Measurements from ENCODE around the gene NFAM1. TPM values are rescaled to one million over a fixed set of nuclear protein-coding genes. Genes with fewer than 3 reads are reported as not detected.

The NFAM1 gene
- total RNA-seq, 1 donor from 2014 or later, result 0.19 TPM

- Mint-ChIP-seq H3K9me3 (peaks cover 3% of the 10 kb centered on the region), H3K27me3 (ENCODE audit: insufficient read depth, low read depth) (peaks cover 35% of the 10 kb centered on the region)
These were observed 4.2 kb downstream of the NFAM1 start for GRCh38 chr22:42428025-42428424.

GRCh38 chr22:42427167-42427566, 5.0 kb downstream of the NFAM1 start:
- Histone ChIP-seq H3K4me1 (peaks cover 29% of the 10 kb centered on the region), H4K20me1 (ENCODE audit: low read depth) (no peaks in the 10 kb centered on the region), H3K9me3 (ENCODE audit: low read depth) (no peaks in the 10 kb centered on the region), H3K79me2 (ENCODE audit: low read depth) (no peaks in the 10 kb centered on the region), H3K27ac (no peak overlapping the region), H3K9ac (no peak overlapping the region), H2AFZ (replicated peaks) (no peak overlapping the region), H3K36me3 (no peaks in the 10 kb centered on the region), H3K4me2 (no peak overlapping the region), H3F3A (ENCODE audit: low read depth) (peaks cover 10% of the 10 kb centered on the region), H3K4me3 (no peak overlapping the region), H3K27me3 (peaks cover 12% of the 10 kb centered on the region)
- no peak overlapping the region for H3K4me3 Mint-ChIP-seq
- no peaks in the 10 kb centered on the region for H3K36me3 Mint-ChIP-seq
- H3K9me3 Mint-ChIP-seq, result peaks cover 3% of the 10 kb centered on the region
- DNase-seq (ENCODE audit: low spot score), result no peak
- peaks cover 46% of the 10 kb centered on the region for H3K4me1 Mint-ChIP-seq
- H3K27ac Mint-ChIP-seq, result peak overlapping the region; percentile 37
- no peak for TF ChIP-seq EZH2phosphoT487 (IDR thresholded peaks at IDR 0.05)
- no peak for TF ChIP-seq CTCF (IDR thresholded peaks at IDR 0.05)
- no peak for TF ChIP-seq EZH2 (IDR thresholded peaks at IDR 0.05)
- H3K27me3 Mint-ChIP-seq (ENCODE audit: insufficient read depth, low read depth), result peaks cover 38% of the 10 kb centered on the region

More at GRCh38 chr22:42428025-42428424, 4.2 kb downstream of the NFAM1 start:
- Histone ChIP-seq H3K27me3 (peaks cover 18% of the 10 kb centered on the region), H3K4me3 (no peak overlapping the region), H3K27ac (no peak overlapping the region), H4K20me1 (ENCODE audit: low read depth) (peaks cover 3% of the 10 kb centered on the region), H3K79me2 (ENCODE audit: low read depth) (no peaks in the 10 kb centered on the region), H3K9me3 (ENCODE audit: low read depth) (no peaks in the 10 kb centered on the region), H3K9ac (no peak overlapping the region), H3K36me3 (no peaks in the 10 kb centered on the region), H3K4me2 (no peak overlapping the region), H3F3A (ENCODE audit: low read depth) (peaks cover 13% of the 10 kb centered on the region), H3K4me1 (peaks cover 38% of the 10 kb centered on the region), H2AFZ (replicated peaks) (no peak overlapping the region)
- TF ChIP-seq EZH2phosphoT487 (IDR thresholded peaks at IDR 0.05) (no peak), CTCF (IDR thresholded peaks at IDR 0.05) (no peak), EZH2 (IDR thresholded peaks at IDR 0.05) (no peak)
- DNase-seq (ENCODE audit: low spot score), result no peak
- Mint-ChIP-seq H3K27ac (no peak overlapping the region), H3K4me3 (no peak overlapping the region), H3K36me3 (no peaks in the 10 kb centered on the region), H3K4me1 (peaks cover 51% of the 10 kb centered on the region)

GRCh38 chr22:42425989-42426355, 6.2 kb downstream of the NFAM1 start:
- Mint-ChIP-seq H3K4me3 (peak overlapping the region; percentile 20), H3K4me1 (peaks cover 46% of the 10 kb centered on the region), H3K36me3 (no peaks in the 10 kb centered on the region), H3K27me3 (ENCODE audit: insufficient read depth, low read depth) (peaks cover 38% of the 10 kb centered on the region), H3K9me3 (peaks cover 3% of the 10 kb centered on the region), H3K27ac (peak overlapping the region; percentile 43)
- H3K9ac ChIP-seq, result no peak overlapping the region
- H2AFZ ChIP-seq (replicated peaks), result no peak overlapping the region
- no peak overlapping the region for H3K4me3 ChIP-seq
- H3K4me2 ChIP-seq, result no peak overlapping the region
- no peak overlapping the region for H3K27ac ChIP-seq
- H3F3A ChIP-seq (ENCODE audit: low read depth), result no peaks in the 10 kb centered on the region
- H3K36me3 ChIP-seq, result no peaks in the 10 kb centered on the region
- H4K20me1 ChIP-seq (ENCODE audit: low read depth), result no peaks in the 10 kb centered on the region
- TF ChIP-seq CTCF (IDR thresholded peaks at IDR 0.05) (no peak), EZH2 (IDR thresholded peaks at IDR 0.05) (no peak), EZH2phosphoT487 (IDR thresholded peaks at IDR 0.05) (no peak)
- DNase-seq (ENCODE audit: low spot score), result no peak
- H3K27me3 ChIP-seq, result peaks cover 12% of the 10 kb centered on the region
- H3K9me3 ChIP-seq (ENCODE audit: low read depth), result no peaks in the 10 kb centered on the region
- H3K79me2 ChIP-seq (ENCODE audit: low read depth), result no peaks in the 10 kb centered on the region
- peaks cover 17% of the 10 kb centered on the region for H3K4me1 ChIP-seq

Data from neural progenitor cell (in vitro differentiated cells).